ENCODE data around the gene SMIM10.
"Not testable (repeated sequence)": the region's sequence is repeated elsewhere in the genome, so short reads cannot be mapped to it uniquely, and the experiment has no call there.

SMIM10 gene

GRCh38 chrX:135010921-135011320, 20.1 kb downstream of the SMIM10 start:
- no peak overlapping the region for H3K27ac ChIP-seq
- no peak overlapping the region for H2AFZ ChIP-seq (ENCODE audit: low read depth)
- no peaks in the 10 kb centered on the region for H3K27me3 ChIP-seq (ENCODE audit: insufficient read depth, low read depth)
- no peaks in the 10 kb centered on the region for H3K36me3 ChIP-seq (ENCODE audit: insufficient read depth)
- no peak overlapping the region for H3K9ac ChIP-seq
- no peak overlapping the region for H3K4me3 ChIP-seq (IDR thresholded peaks at IDR 0.05; ENCODE audit: insufficient read depth, low read depth, low read length)
- H3K4me2 ChIP-seq: no peak overlapping the region
- TF ChIP-seq CTCF (conservative IDR thresholded peaks at IDR 0.05; ENCODE audit: low read depth, low read length): no peak
- H3K79me2 ChIP-seq (ENCODE audit: insufficient read depth, low read depth): no peaks in the 10 kb centered on the region
- no peaks in the 10 kb centered on the region for H4K20me1 ChIP-seq (ENCODE audit: insufficient read depth)
- H3K4me1 ChIP-seq (ENCODE audit: low read depth, poor library complexity, severe bottlenecking): no peaks in the 10 kb centered on the region

GRCh38 chrX:135015523-135016245, 24.9 kb downstream of the SMIM10 start:
- Histone ChIP-seq H3K4me2 (no peak overlapping the region), H2AFZ (ENCODE audit: low read depth) (no peak overlapping the region), H4K20me1 (ENCODE audit: insufficient read depth) (no peaks in the 10 kb centered on the region), H3K36me3 (ENCODE audit: insufficient read depth) (no peaks in the 10 kb centered on the region), H3K4me1 (ENCODE audit: low read depth, poor library complexity, severe bottlenecking) (no peaks in the 10 kb centered on the region), H3K9ac (no peak overlapping the region), H3K79me2 (ENCODE audit: insufficient read depth, low read depth) (no peaks in the 10 kb centered on the region), H3K4me3 (IDR thresholded peaks at IDR 0.05; ENCODE audit: insufficient read depth, low read depth, low read length) (no peak overlapping the region), H3K27ac (no peak overlapping the region), H3K27me3 (ENCODE audit: insufficient read depth, low read depth) (no peaks in the 10 kb centered on the region)
- no peak for TF ChIP-seq CTCF (conservative IDR thresholded peaks at IDR 0.05; ENCODE audit: low read depth, low read length)

- not testable (repeated sequence) for H3K9ac ChIP-seq; H3K36me3 ChIP-seq (ENCODE audit: insufficient read depth); H4K20me1 ChIP-seq (ENCODE audit: insufficient read depth); H2AFZ ChIP-seq (ENCODE audit: low read depth); H3K4me1 ChIP-seq (ENCODE audit: low read depth, poor library complexity, severe bottlenecking); H3K27ac ChIP-seq; H3K79me2 ChIP-seq (ENCODE audit: insufficient read depth, low read depth); H3K27me3 ChIP-seq (ENCODE audit: insufficient read depth, low read depth); H3K4me2 ChIP-seq; H3K4me3 ChIP-seq (IDR thresholded peaks at IDR 0.05; ENCODE audit: insufficient read depth, low read depth, low read length)
Observed at GRCh38 chrX:135019890-135020289, 29.1 kb downstream of the SMIM10 start.

- not testable (repeated sequence) for H3K4me2 ChIP-seq; H3K79me2 ChIP-seq (ENCODE audit: insufficient read depth, low read depth); H4K20me1 ChIP-seq (ENCODE audit: insufficient read depth); H3K9ac ChIP-seq; H2AFZ ChIP-seq (ENCODE audit: low read depth); H3K36me3 ChIP-seq (ENCODE audit: insufficient read depth); H3K27me3 ChIP-seq (ENCODE audit: insufficient read depth, low read depth); H3K27ac ChIP-seq; H3K4me3 ChIP-seq (IDR thresholded peaks at IDR 0.05; ENCODE audit: insufficient read depth, low read depth, low read length); H3K4me1 ChIP-seq (ENCODE audit: low read depth, poor library complexity, severe bottlenecking)
Observed at GRCh38 chrX:135023791-135024190, 33.0 kb downstream of the SMIM10 start.

- Histone ChIP-seq H3K4me3 (IDR thresholded peaks at IDR 0.05; ENCODE audit: insufficient read depth, low read depth, low read length) (no peak overlapping the region), H3K36me3 (ENCODE audit: insufficient read depth) (no peaks in the 10 kb centered on the region), H3K4me2 (no peak overlapping the region), H4K20me1 (ENCODE audit: insufficient read depth) (no peaks in the 10 kb centered on the region), H3K4me1 (ENCODE audit: low read depth, poor library complexity, severe bottlenecking) (no peaks in the 10 kb centered on the region), H3K27me3 (ENCODE audit: insufficient read depth, low read depth) (no peaks in the 10 kb centered on the region), H3K9ac (no peak overlapping the region), H2AFZ (ENCODE audit: low read depth) (no peak overlapping the region), H3K79me2 (ENCODE audit: insufficient read depth, low read depth) (no peaks in the 10 kb centered on the region), H3K27ac (no peak overlapping the region)
- TF ChIP-seq CTCF (conservative IDR thresholded peaks at IDR 0.05; ENCODE audit: low read depth, low read length): no peak
Observed at GRCh38 chrX:135024526-135024925, 33.7 kb downstream of the SMIM10 start.

GRCh38 chrX:135030207-135030963, 39.6 kb downstream of the SMIM10 start:
- not testable (repeated sequence) for H2AFZ ChIP-seq (ENCODE audit: low read depth); H3K9ac ChIP-seq; H3K27ac ChIP-seq; H4K20me1 ChIP-seq (ENCODE audit: insufficient read depth); H3K27me3 ChIP-seq (ENCODE audit: insufficient read depth, low read depth); H3K4me2 ChIP-seq; H3K36me3 ChIP-seq (ENCODE audit: insufficient read depth); H3K4me1 ChIP-seq (ENCODE audit: low read depth, poor library complexity, severe bottlenecking); H3K79me2 ChIP-seq (ENCODE audit: insufficient read depth, low read depth); H3K4me3 ChIP-seq (IDR thresholded peaks at IDR 0.05; ENCODE audit: insufficient read depth, low read depth, low read length)

- not testable (repeated sequence) for H3K4me3 ChIP-seq (IDR thresholded peaks at IDR 0.05; ENCODE audit: insufficient read depth, low read depth, low read length); H3K9ac ChIP-seq; H3K79me2 ChIP-seq (ENCODE audit: insufficient read depth, low read depth); H2AFZ ChIP-seq (ENCODE audit: low read depth); H3K27ac ChIP-seq; H3K4me1 ChIP-seq (ENCODE audit: low read depth, poor library complexity, severe bottlenecking); H4K20me1 ChIP-seq (ENCODE audit: insufficient read depth); H3K36me3 ChIP-seq (ENCODE audit: insufficient read depth); H3K27me3 ChIP-seq (ENCODE audit: insufficient read depth, low read depth); H3K4me2 ChIP-seq
Observed at GRCh38 chrX:135041149-135042123, 50.6 kb downstream of the SMIM10 start.

Data from KMS-11 (cell line).